NCI-H187 (cell line): ENCODE results near the gene FMN1.

Experiments used
- DNase-seq, 2 experiments: peaks; one replicate each; lab custom pipeline; 2025; lab: John Stamatoyannopoulos, UW

Gene FMN1

GRCh38 chr15:33155691-33156420 is 38.7 kb downstream of the FMN1 start:
- DNase-seq, result no peak

GRCh38 chr15:33154351-33155166 is 40.0 kb downstream of the FMN1 start:
- peak; percentile 56 to 74 for DNase-seq

- DNase-seq, result no peak
These were observed 41.0 kb downstream of the FMN1 start for GRCh38 chr15:33153548-33153947.

GRCh38 chr15:33152502-33153109 is 41.9 kb downstream of the FMN1 start:
- DNase-seq, result no peak

- no peak for DNase-seq
These were observed 43.5 kb downstream of the FMN1 start for GRCh38 chr15:33150971-33151370.

- DNase-seq, result no peak
These were observed 44.0 kb downstream of the FMN1 start for GRCh38 chr15:33150431-33150941.

- no peak for DNase-seq
These were observed 44.6 kb downstream of the FMN1 start for GRCh38 chr15:33149919-33150318.

- no peak for DNase-seq
These were observed 46.3 kb downstream of the FMN1 start for GRCh38 chr15:33148129-33148751.

GRCh38 chr15:33146051-33146450 is 48.5 kb downstream of the FMN1 start:
- DNase-seq, result no peak

- DNase-seq, result peak in 1 of 2 experiments; percentile 27
These were observed 49.1 kb downstream of the FMN1 start for GRCh38 chr15:33145447-33145846.

GRCh38 chr15:33142708-33143107 is 51.8 kb downstream of the FMN1 start:
- DNase-seq, result no peak

GRCh38 chr15:33138000-33138399 is 56.5 kb downstream of the FMN1 start:
- no peak for DNase-seq

GRCh38 chr15:33137101-33137500 is 57.4 kb downstream of the FMN1 start:
- no peak for DNase-seq

- DNase-seq, result no peak
These were observed 58.2 kb downstream of the FMN1 start for GRCh38 chr15:33136353-33136752.

- no peak for DNase-seq
These were observed 59.1 kb downstream of the FMN1 start for GRCh38 chr15:33135355-33135781.

- peak; percentile 36 to 66 for DNase-seq
These were observed 61.7 kb downstream of the FMN1 start for GRCh38 chr15:33132722-33133345.

GRCh38 chr15:33132233-33132580 is 62.3 kb downstream of the FMN1 start:
- DNase-seq, result no peak

GRCh38 chr15:33131552-33132232 is 62.8 kb downstream of the FMN1 start:
- DNase-seq, result peak in 1 of 2 experiments; percentile 42

GRCh38 chr15:33126559-33127290 is 67.8 kb downstream of the FMN1 start:
- DNase-seq, result peak; percentile 27 to 57

GRCh38 chr15:33125894-33126537 is 68.5 kb downstream of the FMN1 start:
- no peak for DNase-seq
